ENCODE results near the gene ZNF669.

The ZNF669 gene

GRCh38 chr1:247077876-247078257 lies 26.3 kb downstream of the ZNF669 start:
- Histone ChIP-seq H3K27ac (ENCODE audit: low read length) (no peak overlapping the region), H3K27me3 (replicated peaks; ENCODE audit: insufficient read depth, low read length) (no peaks in the 10 kb centered on the region), H2AFZ (ENCODE audit: low read length) (peak overlapping the region; percentile 84), H3K4me2 (ENCODE audit: low read depth, low read length) (peak overlapping the region; percentile 63), H3F3A (ENCODE audit: insufficient read depth, low read length) (no peaks in the 10 kb centered on the region; the same call in 1 of the 2 replicates), H3K4me1 (ENCODE audit: low read length) (0 out of 2 replicates have a peak, but pooled peaks cover 3% of the 10 kb centered on the region), H3K9me2 (replicated peaks; ENCODE audit: insufficient read depth, low read length) (no peaks in the 10 kb centered on the region), H3K4me3 (ENCODE audit: low read length) (peak overlapping the region; percentile 87), H3K36me3 (replicated peaks; ENCODE audit: insufficient read depth, low read length) (no peaks in the 10 kb centered on the region), H3K9ac (ENCODE audit: low read length) (peak overlapping the region; percentile 75), H3K9me3 (replicated peaks; ENCODE audit: insufficient read depth, low read length) (no peaks in the 10 kb centered on the region), H4K20me1 (ENCODE audit: insufficient read depth, low read length) (no peaks in the 10 kb centered on the region), H3K79me2 (ENCODE audit: low read length) (peaks cover 42% of the 10 kb centered on the region)
- no peak for DNase-seq
- TF ChIP-seq EZH2phosphoT487 (IDR thresholded peaks at IDR 0.05; ENCODE audit: low read length): no peak
- TF ChIP-seq, protein P1, sequence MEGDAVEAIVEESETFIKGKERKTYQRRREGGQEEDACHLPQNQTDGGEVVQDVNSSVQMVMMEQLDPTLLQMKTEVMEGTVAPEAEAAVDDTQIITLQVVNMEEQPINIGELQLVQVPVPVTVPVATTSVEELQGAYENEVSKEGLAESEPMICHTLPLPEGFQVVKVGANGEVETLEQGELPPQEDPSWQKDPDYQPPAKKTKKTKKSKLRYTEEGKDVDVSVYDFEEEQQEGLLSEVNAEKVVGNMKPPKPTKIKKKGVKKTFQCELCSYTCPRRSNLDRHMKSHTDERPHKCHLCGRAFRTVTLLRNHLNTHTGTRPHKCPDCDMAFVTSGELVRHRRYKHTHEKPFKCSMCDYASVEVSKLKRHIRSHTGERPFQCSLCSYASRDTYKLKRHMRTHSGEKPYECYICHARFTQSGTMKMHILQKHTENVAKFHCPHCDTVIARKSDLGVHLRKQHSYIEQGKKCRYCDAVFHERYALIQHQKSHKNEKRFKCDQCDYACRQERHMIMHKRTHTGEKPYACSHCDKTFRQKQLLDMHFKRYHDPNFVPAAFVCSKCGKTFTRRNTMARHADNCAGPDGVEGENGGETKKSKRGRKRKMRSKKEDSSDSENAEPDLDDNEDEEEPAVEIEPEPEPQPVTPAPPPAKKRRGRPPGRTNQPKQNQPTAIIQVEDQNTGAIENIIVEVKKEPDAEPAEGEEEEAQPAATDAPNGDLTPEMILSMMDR (IDR thresholded peaks at IDR 0.05; ENCODE audit: low read length): no peak
- TF ChIP-seq EZH2 (optimal IDR thresholded peaks at IDR 0.05; ENCODE audit: low read depth, low read length): no peak

DNA sequence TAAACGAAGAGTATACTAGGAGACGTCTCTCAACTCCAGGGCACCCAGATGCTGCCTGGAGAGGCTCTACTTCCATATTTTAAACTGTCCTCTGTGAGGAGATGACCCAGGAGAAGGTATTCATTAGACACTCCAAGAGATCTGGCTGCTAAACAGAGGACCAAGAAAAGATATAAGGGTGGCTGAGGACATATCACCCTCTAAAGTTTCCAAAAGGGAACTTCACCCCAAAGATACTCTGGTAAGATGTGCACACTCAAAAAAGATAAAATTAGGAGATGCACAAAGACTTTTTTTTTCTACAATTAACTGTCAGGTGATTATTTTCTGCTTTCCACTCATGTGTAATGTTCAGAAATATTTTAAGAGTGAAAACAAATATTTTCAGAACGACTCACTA lies 26.9 kb downstream of the ZNF669 start:
- Histone ChIP-seq H3K27ac (ENCODE audit: low read length) (no peak overlapping the region), H3K9me2 (replicated peaks; ENCODE audit: insufficient read depth, low read length) (no peaks in the 10 kb centered on the region), H4K20me1 (ENCODE audit: insufficient read depth, low read length) (no peaks in the 10 kb centered on the region), H3K4me3 (ENCODE audit: low read length) (no peak overlapping the region; the same call in 1 of the 2 replicates), H3K4me1 (ENCODE audit: low read length) (0 out of 2 replicates have a peak, but pooled peaks cover 3% of the 10 kb centered on the region), H3K9ac (ENCODE audit: low read length) (no peak overlapping the region), H3K36me3 (replicated peaks; ENCODE audit: insufficient read depth, low read length) (no peaks in the 10 kb centered on the region), H2AFZ (ENCODE audit: low read length) (no peak overlapping the region), H3K9me3 (replicated peaks; ENCODE audit: insufficient read depth, low read length) (no peaks in the 10 kb centered on the region), H3K79me2 (ENCODE audit: low read length) (peaks cover 42% of the 10 kb centered on the region), H3F3A (ENCODE audit: insufficient read depth, low read length) (no peaks in the 10 kb centered on the region; the same call in 1 of the 2 replicates), H3K4me2 (ENCODE audit: low read depth, low read length) (peak overlapping the region; percentile 63; the same call in 1 of the 2 replicates), H3K27me3 (replicated peaks; ENCODE audit: insufficient read depth, low read length) (no peaks in the 10 kb centered on the region)
- TF ChIP-seq EZH2 (optimal IDR thresholded peaks at IDR 0.05; ENCODE audit: low read depth, low read length): no peak
- TF ChIP-seq, protein P1 (IDR thresholded peaks at IDR 0.05; ENCODE audit: low read length): peak; percentile 9; the same call in 1 of the 2 replicates
- TF ChIP-seq EZH2phosphoT487 (IDR thresholded peaks at IDR 0.05; ENCODE audit: low read length): no peak
- DNase-seq: no peak

DNA sequence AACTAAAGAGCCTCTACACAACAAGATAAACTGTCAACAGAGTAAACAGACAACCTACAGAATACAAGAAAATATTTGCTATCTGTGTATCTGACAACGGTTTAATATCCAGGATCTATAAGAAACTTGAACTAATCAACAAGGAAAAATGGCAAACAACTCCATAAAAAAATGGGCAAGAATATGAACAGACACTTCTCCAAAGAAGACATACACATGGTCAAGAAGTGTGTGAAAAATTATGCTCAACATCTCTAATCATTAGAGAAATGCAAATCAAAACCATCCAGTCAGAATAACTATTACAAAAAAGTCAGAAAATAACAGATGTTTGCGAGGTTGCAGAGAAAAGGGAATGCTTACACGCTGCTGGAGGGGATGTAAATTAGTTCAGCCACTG lies 33.5 kb downstream of the ZNF669 start:
- peaks cover 53% of the 10 kb centered on the region for H3K79me2 ChIP-seq (ENCODE audit: low read length)
- H3K4me2 ChIP-seq (ENCODE audit: low read depth, low read length): no peak overlapping the region
- H3K4me1 ChIP-seq (ENCODE audit: low read length): no peaks in the 10 kb centered on the region
- no peaks in the 10 kb centered on the region for H3K27me3 ChIP-seq (replicated peaks; ENCODE audit: insufficient read depth, low read length)
- no peaks in the 10 kb centered on the region for H4K20me1 ChIP-seq (ENCODE audit: insufficient read depth, low read length)
- DNase-seq: no peak
- TF ChIP-seq EZH2phosphoT487 (IDR thresholded peaks at IDR 0.05; ENCODE audit: low read length): no peak
- no peak for TF ChIP-seq EZH2 (optimal IDR thresholded peaks at IDR 0.05; ENCODE audit: low read depth, low read length)
- TF ChIP-seq, protein P1 (IDR thresholded peaks at IDR 0.05; ENCODE audit: low read length): no peak
- no peak overlapping the region for H2AFZ ChIP-seq (ENCODE audit: low read length)
- no peaks in the 10 kb centered on the region for H3F3A ChIP-seq (ENCODE audit: insufficient read depth, low read length)
- no peak overlapping the region for H3K9ac ChIP-seq (ENCODE audit: low read length)
- no peaks in the 10 kb centered on the region for H3K36me3 ChIP-seq (replicated peaks; ENCODE audit: insufficient read depth, low read length)
- no peak overlapping the region for H3K27ac ChIP-seq (ENCODE audit: low read length)
- no peaks in the 10 kb centered on the region for H3K9me2 ChIP-seq (replicated peaks; ENCODE audit: insufficient read depth, low read length)
- H3K4me3 ChIP-seq (ENCODE audit: low read length): no peak overlapping the region
- H3K9me3 ChIP-seq (replicated peaks; ENCODE audit: insufficient read depth, low read length): no peaks in the 10 kb centered on the region
